ENCODE results near the gene AP1S3. TPM values are rescaled to one million over a fixed set of nuclear protein-coding genes. Genes with fewer than 3 reads are reported as not detected.

Gene AP1S3
- total RNA-seq, 1 donor from 2014 or later = 0.35 TPM

GRCh38 chr2:223736488-223736887 is 100.9 kb downstream of the AP1S3 start:
- intact Hi-C loops (cut with DNase I) = no loop called here
- ATAC-seq = no peak
- no peak for DNase-seq (ENCODE audit: missing footprints)

GRCh38 chr2:223735659-223736244 is 101.6 kb downstream of the AP1S3 start:
- ATAC-seq = no peak
- intact Hi-C loops (cut with DNase I) = no loop called here

GRCh38 chr2:223735035-223735640 is 102.2 kb downstream of the AP1S3 start:
- intact Hi-C loops (cut with DNase I) = no loop called here
- no peak for DNase-seq (ENCODE audit: missing footprints)

More at GRCh38 chr2:223735659-223736244, 101.6 kb downstream of the AP1S3 start:
- DNase-seq (ENCODE audit: missing footprints) = no peak

GRCh38 chr2:223734346-223734745 is 103.0 kb downstream of the AP1S3 start:
- no peak for ATAC-seq
- intact Hi-C loops (cut with DNase I) = no loop called here
- DNase-seq (ENCODE audit: missing footprints) = no peak

More at GRCh38 chr2:223735035-223735640, 102.2 kb downstream of the AP1S3 start:
- no peak for ATAC-seq

GRCh38 chr2:223732346-223732745 is 105.0 kb downstream of the AP1S3 start:
- intact Hi-C loops (cut with DNase I) = no loop called here
- no peak for ATAC-seq
- no peak for DNase-seq (ENCODE audit: missing footprints)

- no peak for DNase-seq (ENCODE audit: missing footprints)
- no peak for ATAC-seq
- intact Hi-C loops (cut with DNase I) = no loop called here
Observed at GRCh38 chr2:223731503-223731902, 105.9 kb downstream of the AP1S3 start.

GRCh38 chr2:223729781-223730180 is 107.6 kb downstream of the AP1S3 start:
- ATAC-seq = no peak
- intact Hi-C loops (cut with DNase I) = loop anchor here (5.0 kb wide), 1 partner anchor 68 kb away; no protein-coding TSS in a partner anchor
- no peak for DNase-seq (ENCODE audit: missing footprints)

- no peak for ATAC-seq
- DNase-seq (ENCODE audit: missing footprints) = no peak
- intact Hi-C loops (cut with DNase I) = loop anchor here (5.0 kb wide), 1 partner anchor 70 kb away; no protein-coding TSS in a partner anchor
Observed at GRCh38 chr2:223727562-223727961, 109.8 kb downstream of the AP1S3 start.

- intact Hi-C loops (cut with DNase I) = loop anchor here (5.0 kb wide), 1 partner anchor 71 kb away; no protein-coding TSS in a partner anchor
Observed at GRCh38 chr2:223725986-223726970, 111.1 kb downstream of the AP1S3 start.

GRCh38 chr2:223725494-223725893 is 111.9 kb downstream of the AP1S3 start:
- intact Hi-C loops (cut with DNase I) = loop anchor here (5.0 kb wide), 1 partner anchor 72 kb away; no protein-coding TSS in a partner anchor
- ATAC-seq (peak; percentile 82), DNase-seq (ENCODE audit: missing footprints) (no peak)

More at GRCh38 chr2:223725986-223726970, 111.1 kb downstream of the AP1S3 start:
- ATAC-seq (no peak), DNase-seq (ENCODE audit: missing footprints) (no peak)

GRCh38 chr2:223724861-223725260 is 112.5 kb downstream of the AP1S3 start:
- intact Hi-C loops (cut with DNase I) = loop anchor here (5.0 kb wide), 1 partner anchor 72 kb away; no protein-coding TSS in a partner anchor
- ATAC-seq (no peak), DNase-seq (ENCODE audit: missing footprints) (no peak)

GRCh38 chr2:223723954-223724411 is 113.4 kb downstream of the AP1S3 start:
- no peak for ATAC-seq
- intact Hi-C loops (cut with DNase I) = no loop called here
- DNase-seq (ENCODE audit: missing footprints) = no peak

GRCh38 chr2:223722226-223722625 is 115.2 kb downstream of the AP1S3 start:
- intact Hi-C loops (cut with DNase I) = no loop called here
- DNase-seq (ENCODE audit: missing footprints) = no peak
- no peak for ATAC-seq

- DNase-seq (ENCODE audit: missing footprints) (no peak), ATAC-seq (no peak)
- intact Hi-C loops (cut with DNase I) = no loop called here
Observed at GRCh38 chr2:223721746-223722145, 115.6 kb downstream of the AP1S3 start.

GRCh38 chr2:223720367-223720766 is 117.0 kb downstream of the AP1S3 start:
- no peak for DNase-seq (ENCODE audit: missing footprints)
- no peak for ATAC-seq
- intact Hi-C loops (cut with DNase I) = no loop called here

GRCh38 chr2:223712642-223713041 is 124.7 kb downstream of the AP1S3 start:
- ATAC-seq = no peak
- intact Hi-C loops (cut with DNase I) = no loop called here
- DNase-seq (ENCODE audit: missing footprints) = no peak

- DNase-seq (ENCODE audit: missing footprints) (no peak), ATAC-seq (no peak)
- intact Hi-C loops (cut with DNase I) = no loop called here
Observed at GRCh38 chr2:223711596-223712326, 125.6 kb downstream of the AP1S3 start.
